ENCODE data around the gene ERI2. TPM values are rescaled to one million over a fixed set of nuclear protein-coding genes. Genes with fewer than 3 reads are reported as not detected.

ERI2 gene
- total and polyA plus RNA-seq, 2 of the 13 experiments (the other 11 are each of a cell fraction or from before 2014, with no cell fraction given), result 17.4 to 41.3 TPM

DNA sequence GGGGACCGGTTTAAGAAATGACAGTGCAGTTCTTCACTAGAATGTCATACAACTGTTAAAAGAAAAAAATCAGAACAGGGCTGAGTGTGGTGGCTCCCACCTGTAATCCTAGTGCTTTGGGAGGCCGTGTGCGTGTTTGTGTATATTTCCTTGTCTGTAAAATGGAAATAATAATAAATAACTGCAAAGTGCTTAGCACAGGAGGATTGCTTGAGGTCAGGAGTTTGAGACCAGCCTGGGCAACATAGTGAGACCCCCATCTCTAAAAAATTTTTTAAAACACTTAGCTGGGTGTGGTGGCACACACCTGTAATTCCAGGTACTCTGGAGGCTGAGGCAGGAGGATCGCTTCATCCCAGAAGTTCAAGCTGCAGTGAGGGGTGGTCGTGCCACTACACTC lies 40.0 kb downstream of the ERI2 start:
- Histone ChIP-seq H4K20me1 (ENCODE audit: insufficient read depth, low read length) (no peaks in the 10 kb centered on the region), H3K79me2 (ENCODE audit: insufficient read depth, low read length) (no peaks in the 10 kb centered on the region), H3K9ac (ENCODE audit: insufficient read depth, low read depth, low read length) (no peak overlapping the region), H3K27ac (ENCODE audit: extremely low read length, insufficient read depth, low read length) (no peak overlapping the region), H3K4me2 (ENCODE audit: low read depth, low read length) (no peak overlapping the region), H3K9me3 (ENCODE audit: low read length) (peaks cover 9% of the 10 kb centered on the region), H3K4me1 (ENCODE audit: insufficient read depth, low read length) (peaks cover 39% of the 10 kb centered on the region), H2AFZ (ENCODE audit: low read length) (no peak overlapping the region), H3K27me3 (ENCODE audit: control insufficient read depth in 1 of 2, insufficient read depth in 2 of 2, low read length in 2 of 2) (no peaks in the 10 kb centered on the region), H3K36me3 (replicated peaks in 1 of 2; ENCODE audit: control insufficient read depth in 1 of 2, insufficient read depth in 2 of 2, low read length in 2 of 2) (0 out of 5 replicates have a peak, but pooled peaks cover 0 to 1% of the 10 kb centered on the region in 2 experiments), H3K4me3 (replicated peaks in 1 of 3; ENCODE audit: insufficient read depth in 1 of 3, low read depth in 2 of 3, low read length in 3 of 3) (no peak overlapping the region)
- POLR2A ChIA-PET, result no interaction called here
- no peak for DNase-seq (ENCODE audit: low spot score)
- in situ Hi-C loops (cut with HindIII; ENCODE audit: extremely low pct_ligation_motif_present, low pct_unique_long_range_greater_than_20kb), result no loop called here
- CTCF ChIA-PET (ENCODE audit: low intra/inter-chr PET ratio, low total read pairs), result no interaction called here
- no TSS peak for BruUV-seq (replicated peaks)
- ATAC-seq, result no peak
- intact Hi-C loops (cut with micrococcal nuclease; ENCODE audit: unreplicated experiment), result no loop called here
- TF ChIP-seq ZNF577 (CRISPR knock-in tag; IDR thresholded peaks at IDR 0.05; ENCODE audit: borderline replicate concordance, low read depth) (no peak), ZNF121 (CRISPR knock-in tag; IDR thresholded peaks at IDR 0.05) (peak; percentile 29; the same call in 1 of the 2 replicates)
- 96% methylated on average over 5 of the region's 5 CpGs for WGBS (ENCODE audit: low lambda C conversion rate)
- FAIRE-seq, result no peak

- Histone ChIP-seq H4K20me1 (ENCODE audit: insufficient read depth, low read length) (no peaks in the 10 kb centered on the region), H3K79me2 (ENCODE audit: insufficient read depth, low read length) (no peaks in the 10 kb centered on the region), H3K27ac (ENCODE audit: extremely low read length, insufficient read depth, low read length) (no peak overlapping the region), H3K9me3 (ENCODE audit: low read length) (peaks cover 9% of the 10 kb centered on the region), H3K4me2 (ENCODE audit: low read depth, low read length) (no peak overlapping the region), H3K27me3 (ENCODE audit: control insufficient read depth in 1 of 2, insufficient read depth in 2 of 2, low read length in 2 of 2) (no peaks in the 10 kb centered on the region), H3K36me3 (replicated peaks in 1 of 2; ENCODE audit: control insufficient read depth in 1 of 2, insufficient read depth in 2 of 2, low read length in 2 of 2) (0 out of 5 replicates have a peak, but pooled peaks cover 0 to 1% of the 10 kb centered on the region in 2 experiments), H3K4me3 (replicated peaks in 1 of 3; ENCODE audit: insufficient read depth in 1 of 3, low read depth in 2 of 3, low read length in 3 of 3) (no peak overlapping the region), H3K9ac (ENCODE audit: insufficient read depth, low read depth, low read length) (no peak overlapping the region), H2AFZ (ENCODE audit: low read length) (no peak overlapping the region), H3K4me1 (ENCODE audit: insufficient read depth, low read length) (peaks cover 39% of the 10 kb centered on the region)
- WGBS (ENCODE audit: low lambda C conversion rate), result 96% methylated on average over 2 of the region's 2 CpGs
- in situ Hi-C loops (cut with HindIII; ENCODE audit: extremely low pct_ligation_motif_present, low pct_unique_long_range_greater_than_20kb), result no loop called here
- POLR2A ChIA-PET, result no interaction called here
- intact Hi-C loops (cut with micrococcal nuclease; ENCODE audit: unreplicated experiment), result no loop called here
- no peak for DNase-seq (ENCODE audit: low spot score)
- CTCF ChIA-PET (ENCODE audit: low intra/inter-chr PET ratio, low total read pairs), result no interaction called here
- peak; percentile 77 for TF ChIP-seq CEBPB (IDR thresholded peaks at IDR 0.05; ENCODE audit: borderline replicate concordance, low read depth, low read length)
- no peak for TF ChIP-seq KLF6 (CRISPR knock-in tag; IDR thresholded peaks at IDR 0.05)
- no peak for TF ChIP-seq ZNF326 (CRISPR knock-in tag; IDR thresholded peaks at IDR 0.05; ENCODE audit: borderline replicate concordance)
- no peak for TF ChIP-seq HOXA3 (CRISPR knock-in tag; IDR thresholded peaks at IDR 0.05)
- TF ChIP-seq, protein P1, sequence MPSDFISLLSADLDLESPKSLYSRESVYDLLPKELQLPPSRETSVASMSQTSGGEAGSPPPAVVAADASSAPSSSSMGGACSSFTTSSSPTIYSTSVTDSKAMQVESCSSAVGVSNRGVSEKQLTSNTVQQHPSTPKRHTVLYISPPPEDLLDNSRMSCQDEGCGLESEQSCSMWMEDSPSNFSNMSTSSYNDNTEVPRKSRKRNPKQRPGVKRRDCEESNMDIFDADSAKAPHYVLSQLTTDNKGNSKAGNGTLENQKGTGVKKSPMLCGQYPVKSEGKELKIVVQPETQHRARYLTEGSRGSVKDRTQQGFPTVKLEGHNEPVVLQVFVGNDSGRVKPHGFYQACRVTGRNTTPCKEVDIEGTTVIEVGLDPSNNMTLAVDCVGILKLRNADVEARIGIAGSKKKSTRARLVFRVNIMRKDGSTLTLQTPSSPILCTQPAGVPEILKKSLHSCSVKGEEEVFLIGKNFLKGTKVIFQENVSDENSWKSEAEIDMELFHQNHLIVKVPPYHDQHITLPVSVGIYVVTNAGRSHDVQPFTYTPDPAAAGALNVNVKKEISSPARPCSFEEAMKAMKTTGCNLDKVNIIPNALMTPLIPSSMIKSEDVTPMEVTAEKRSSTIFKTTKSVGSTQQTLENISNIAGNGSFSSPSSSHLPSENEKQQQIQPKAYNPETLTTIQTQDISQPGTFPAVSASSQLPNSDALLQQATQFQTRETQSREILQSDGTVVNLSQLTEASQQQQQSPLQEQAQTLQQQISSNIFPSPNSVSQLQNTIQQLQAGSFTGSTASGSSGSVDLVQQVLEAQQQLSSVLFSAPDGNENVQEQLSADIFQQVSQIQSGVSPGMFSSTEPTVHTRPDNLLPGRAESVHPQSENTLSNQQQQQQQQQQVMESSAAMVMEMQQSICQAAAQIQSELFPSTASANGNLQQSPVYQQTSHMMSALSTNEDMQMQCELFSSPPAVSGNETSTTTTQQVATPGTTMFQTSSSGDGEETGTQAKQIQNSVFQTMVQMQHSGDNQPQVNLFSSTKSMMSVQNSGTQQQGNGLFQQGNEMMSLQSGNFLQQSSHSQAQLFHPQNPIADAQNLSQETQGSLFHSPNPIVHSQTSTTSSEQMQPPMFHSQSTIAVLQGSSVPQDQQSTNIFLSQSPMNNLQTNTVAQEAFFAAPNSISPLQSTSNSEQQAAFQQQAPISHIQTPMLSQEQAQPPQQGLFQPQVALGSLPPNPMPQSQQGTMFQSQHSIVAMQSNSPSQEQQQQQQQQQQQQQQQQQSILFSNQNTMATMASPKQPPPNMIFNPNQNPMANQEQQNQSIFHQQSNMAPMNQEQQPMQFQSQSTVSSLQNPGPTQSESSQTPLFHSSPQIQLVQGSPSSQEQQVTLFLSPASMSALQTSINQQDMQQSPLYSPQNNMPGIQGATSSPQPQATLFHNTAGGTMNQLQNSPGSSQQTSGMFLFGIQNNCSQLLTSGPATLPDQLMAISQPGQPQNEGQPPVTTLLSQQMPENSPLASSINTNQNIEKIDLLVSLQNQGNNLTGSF (CRISPR knock-in tag; IDR thresholded peaks at IDR 0.05), result no peak
- no peak for TF ChIP-seq ZNF317 (CRISPR knock-in tag; IDR thresholded peaks at IDR 0.05)
- no peak for TF ChIP-seq ZGPAT (CRISPR knock-in tag; IDR thresholded peaks at IDR 0.05)
- ATAC-seq, result no peak
- no TSS peak for BruUV-seq (replicated peaks)
- no peak for FAIRE-seq
Observed at GRCh38 chr16:20765732-20766131, 40.5 kb downstream of the ERI2 start.

Data from HepG2 (cell line).